Measurements from ENCODE around the gene FOXO3.

Gene FOXO3

DNA sequence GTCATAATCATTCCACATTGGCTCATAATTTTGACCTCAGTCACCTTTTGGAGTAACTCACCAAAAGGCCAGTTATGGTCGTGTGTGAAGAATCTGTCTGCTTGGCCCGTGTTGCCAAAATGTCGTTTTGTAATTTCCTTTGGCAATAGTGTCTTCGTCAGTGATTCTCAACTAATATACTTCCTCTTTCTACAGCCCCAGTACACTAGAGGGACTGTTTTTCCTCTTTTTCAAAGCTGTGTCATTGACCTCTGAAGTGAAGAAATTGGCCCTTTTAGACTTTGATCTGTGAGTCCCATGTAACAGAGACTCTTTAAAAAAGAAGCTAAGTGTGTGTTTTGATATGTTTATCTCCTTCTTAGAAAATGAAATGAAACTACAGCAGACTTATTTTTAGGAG lies 5.2 kb downstream of the FOXO3 start:
- no peaks in the 10 kb centered on the region for H3K9me3 ChIP-seq
- peak; percentile 50 for TF ChIP-seq CTCF (IDR thresholded peaks at IDR 0.05)
- peaks cover 19% of the 10 kb centered on the region for H3K36me3 ChIP-seq
- no peaks in the 10 kb centered on the region for H3K27me3 ChIP-seq
- H3K4me1 ChIP-seq (ENCODE audit: control insufficient read depth in 1 of 2, insufficient read depth in 1 of 2, low read depth in 1 of 2, low read length in 1 of 2), result peaks cover 75% of the 10 kb centered on the region in 2 experiments
- peak overlapping the region; percentile 81 to 91 for H3K4me3 ChIP-seq (ENCODE audit: low read depth in 1 of 2, low read length in 1 of 2)
- H3K27ac ChIP-seq, result peak overlapping the region; percentile 99

GRCh38 chr6:108566406-108566805 lies 5.7 kb downstream of the FOXO3 start:
- Histone ChIP-seq H3K27me3 (no peaks in the 10 kb centered on the region), H3K9me3 (no peaks in the 10 kb centered on the region), H3K4me3 (ENCODE audit: low read depth in 1 of 2, low read length in 1 of 2) (peak overlapping the region; percentile 35 to 91), H3K4me1 (ENCODE audit: control insufficient read depth in 1 of 2, insufficient read depth in 1 of 2, low read depth in 1 of 2, low read length in 1 of 2) (peaks cover 80% of the 10 kb centered on the region in 2 experiments), H3K27ac (peak overlapping the region; percentile 99), H3K36me3 (peaks cover 24% of the 10 kb centered on the region)
- TF ChIP-seq CTCF (IDR thresholded peaks at IDR 0.05), result no peak

- Histone ChIP-seq H3K4me3 (ENCODE audit: low read depth in 1 of 2, low read length in 1 of 2) (peak overlapping the region in 1 of 2 experiments; percentile 91), H3K4me1 (ENCODE audit: control insufficient read depth in 1 of 2, insufficient read depth in 1 of 2, low read depth in 1 of 2, low read length in 1 of 2) (peaks cover 77 to 80% of the 10 kb centered on the region in 2 experiments), H3K36me3 (peaks cover 32% of the 10 kb centered on the region), H3K27me3 (no peaks in the 10 kb centered on the region), H3K27ac (peak overlapping the region; percentile 99), H3K9me3 (no peaks in the 10 kb centered on the region)
- no peak for TF ChIP-seq CTCF (IDR thresholded peaks at IDR 0.05)
Observed at GRCh38 chr6:108568101-108568500, 7.4 kb downstream of the FOXO3 start.

DNA sequence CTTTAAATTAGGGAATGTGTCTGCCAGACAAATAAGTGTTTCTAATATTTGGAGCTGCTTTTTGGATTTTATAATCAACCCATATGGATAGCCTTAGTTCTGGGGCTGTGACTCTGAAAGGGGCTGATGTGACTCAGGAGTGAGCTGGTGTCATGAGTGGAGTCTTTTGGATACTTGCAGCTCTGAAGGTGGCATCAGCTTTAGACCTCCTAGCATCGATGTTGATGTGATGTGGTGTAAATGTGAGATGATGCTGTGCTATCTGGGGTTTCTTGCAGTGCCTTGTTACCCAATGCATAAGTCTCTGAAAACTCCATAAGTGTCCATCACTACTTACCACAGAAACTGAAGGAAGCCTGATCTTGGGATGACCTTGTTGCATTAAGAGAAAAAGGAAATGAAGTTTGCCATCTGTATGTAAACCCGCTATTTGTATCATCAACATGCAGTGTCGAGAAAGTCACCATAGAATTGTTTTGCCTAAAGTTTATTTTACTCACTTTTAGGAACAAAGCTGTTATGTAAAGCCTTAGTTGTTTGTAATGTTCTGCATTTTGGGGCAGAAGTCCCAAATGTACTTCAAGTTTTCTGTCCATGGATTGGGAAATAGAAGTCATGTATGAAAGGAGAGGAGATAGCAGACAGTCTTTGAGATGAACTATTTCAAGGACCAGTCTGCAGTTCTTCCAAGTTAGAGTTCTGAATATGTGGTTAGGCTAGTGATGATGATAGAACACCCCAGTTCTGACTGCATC lies 8.0 kb downstream of the FOXO3 start:
- Histone ChIP-seq H3K27me3 (no peaks in the 10 kb centered on the region), H3K27ac (peak overlapping the region; percentile 99), H3K4me1 (ENCODE audit: control insufficient read depth in 1 of 2, insufficient read depth in 1 of 2, low read depth in 1 of 2, low read length in 1 of 2) (peaks cover 70 to 74% of the 10 kb centered on the region in 2 experiments), H3K4me3 (ENCODE audit: low read depth in 1 of 2, low read length in 1 of 2) (peak overlapping the region in 1 of 2 experiments; percentile 7), H3K9me3 (no peaks in the 10 kb centered on the region), H3K36me3 (peaks cover 36% of the 10 kb centered on the region)
- TF ChIP-seq CTCF (IDR thresholded peaks at IDR 0.05), result no peak

DNA sequence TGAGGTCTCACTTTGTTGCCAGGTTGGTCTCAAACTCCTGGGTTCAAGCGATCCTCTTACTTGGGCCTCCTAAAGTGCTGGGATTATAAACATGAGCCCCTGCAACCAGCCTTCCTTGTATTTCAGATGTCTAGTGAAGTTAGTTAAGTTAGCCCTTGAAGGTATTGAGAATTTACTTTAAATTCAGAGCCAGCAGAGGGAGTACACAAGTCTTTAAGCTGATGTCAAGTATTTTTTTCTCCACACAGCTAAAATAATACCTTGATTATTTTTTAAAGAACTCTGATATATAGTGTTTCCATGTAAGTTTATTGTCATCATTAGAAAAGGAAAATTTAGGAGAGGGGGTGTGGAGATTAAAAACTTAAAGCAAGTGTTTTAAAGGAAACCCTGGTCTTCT lies 9.8 kb downstream of the FOXO3 start:
- Histone ChIP-seq H3K9me3 (no peaks in the 10 kb centered on the region), H3K27me3 (no peaks in the 10 kb centered on the region), H3K4me3 (ENCODE audit: low read depth in 1 of 2, low read length in 1 of 2) (no peak overlapping the region), H3K4me1 (ENCODE audit: control insufficient read depth in 1 of 2, insufficient read depth in 1 of 2, low read depth in 1 of 2, low read length in 1 of 2) (peaks cover 53 to 68% of the 10 kb centered on the region in 2 experiments), H3K36me3 (peaks cover 36% of the 10 kb centered on the region), H3K27ac (peak overlapping the region; percentile 25)
- no peak for TF ChIP-seq CTCF (IDR thresholded peaks at IDR 0.05)

Data from neutrophil (primary cell).